HCT116 (cell line): ENCODE results near the gene SEC22C. TPM values are rescaled to one million over a fixed set of nuclear protein-coding genes. Genes with fewer than 3 reads are reported as not detected.

Experiments
- ATAC-seq: fragments of 200-7000 bp; cut with Tn5 transposase; 2 replicates; pipeline ENCODE4 v1.9.1; 2020; ENCODE audit warnings: mild to moderate bottlenecking, moderate library complexity
- BruUV-seq: library from RNA; stranded (reverse); fragments of 400-500 nt; replicated peaks from 2 replicates; lab custom pipeline; 2021; lab: Mats Ljungman, UMichigan
- CTCF ChIA-PET: fragments of 300-600 bp; sonication (Branson Sonifier 250); formaldehyde crosslinking; loops from one replicate; lab custom pipeline; 2021; ENCODE audit warnings: antibody characterized with exemption; lab: Charles Lee
- POLR2A ChIA-PET: fragments of 300-600, 350-600 bp; sonication (Branson Sonifier 250); formaldehyde crosslinking; loops from one replicate; lab custom pipeline; 2021; ENCODE audit warnings: antibody characterized with exemption; lab: Charles Lee
- RAD21 ChIA-PET, 2 experiments: fragments of 300-600 bp; sonication (Branson Sonifier 250); formaldehyde crosslinking; loops; one replicate each; lab custom pipeline; 2023; ENCODE audit warnings: low total read pairs in 2 of 2; ENCODE audit not compliant: uncharacterized antibody in 2 of 2, unreplicated experiment in 2 of 2, low non-redundant PET in 1 of 2; lab: Charles Lee
- DNase-seq: peaks from one replicate; pipeline ENCODE4 v3.0.0-alpha.2; 2010; ENCODE audit warnings: low read depth, low spot score
- H2AFZ ChIP-seq: fragments of 200-600 bp; shearing (Covaris generic), sonication (generic); 2 replicates; pipeline ENCODE4 v1.6.1; 2017; ENCODE audit warnings: low read depth, mixed run types, mixed read lengths, antibody characterized with exemption, low read length; ENCODE audit not compliant: poor library complexity, severe bottlenecking
- H3K27ac ChIP-seq: 2 replicates; pipeline ENCODE4 v1.5.1; 2012; ENCODE audit warnings: low read depth, low read length
- H3K27me3 ChIP-seq: fragments of 200-600 bp; sonication (generic); 2 replicates; pipeline ENCODE4 v1.6.1; 2016; ENCODE audit warnings: mixed run types, low read length, mixed read lengths; ENCODE audit not compliant: insufficient read depth
- H3K36me3 ChIP-seq, 2 experiments: fragments of 200-500 bp in 1 of 2; fragments of 200-600 bp in 1 of 2; sonication (Bioruptor generic) in 1 of 2; sonication (generic) in 1 of 2; 2 replicates each; pipeline versions ENCODE4 v1.5.1 to v1.6.1; 2014 to 2016; ENCODE audit warnings: low read length in 2 of 2, inconsistent platforms in 1 of 2, mixed read lengths in 1 of 2, mixed run types in 1 of 2; ENCODE audit not compliant: insufficient read depth in 2 of 2, control insufficient read depth in 1 of 2
- H3K4me1 ChIP-seq, 2 experiments: fragments of 200-600 bp in 1 of 2; sonication (generic) in 1 of 2; 2 replicates each; pipeline versions ENCODE4 v1.5.1 to v1.6.1; 2012 to 2017; ENCODE audit warnings: low read length in 2 of 2, inconsistent platforms in 1 of 2, mild to moderate bottlenecking in 1 of 2, mixed read lengths in 1 of 2, mixed run types in 1 of 2, moderate library complexity in 1 of 2; ENCODE audit not compliant: insufficient read depth in 2 of 2, control insufficient read depth in 1 of 2
- H3K4me2 ChIP-seq: fragments of 200-600 bp; sonication (generic); 2 replicates; pipeline ENCODE4 v1.6.1; 2017; ENCODE audit warnings: mixed run types, low read length, mixed read lengths
- H3K4me3 ChIP-seq, 2 experiments: fragments of 200-600 bp in 1 of 2; sonication (generic) in 1 of 2; replicated peaks in 1 of 2; 2 replicates each; pipeline ENCODE4 v1.5.1; 2011 to 2016; ENCODE audit warnings: low read length in 2 of 2, control low read depth in 1 of 2, low read depth in 1 of 2, mild to moderate bottlenecking in 1 of 2, mixed read lengths in 1 of 2, mixed run types in 1 of 2
- H3K79me2 ChIP-seq: fragments of 200-600 bp; sonication (generic); 2 replicates; pipeline ENCODE4 v1.6.1; 2017; ENCODE audit warnings: mild to moderate bottlenecking, mixed run types, low read length, moderate library complexity, mixed read lengths; ENCODE audit not compliant: insufficient read depth
- H3K9ac ChIP-seq: fragments of 200-600 bp; sonication (generic); 2 replicates; pipeline ENCODE4 v1.6.1; 2016; ENCODE audit warnings: low read length, mixed read lengths
- H3K9me2 ChIP-seq: fragments of 200-600 bp; sonication (generic), shearing (Covaris generic); 2 replicates; pipeline ENCODE4 v1.6.1; 2017; ENCODE audit warnings: mixed run types, mild to moderate bottlenecking, moderate library complexity; ENCODE audit not compliant: insufficient read depth
- H3K9me3 ChIP-seq, 2 experiments: fragments of 200-500 bp in 1 of 2; fragments of 200-600 bp in 1 of 2; sonication (Bioruptor generic) in 1 of 2; sonication (generic) in 1 of 2; 2 replicates each; pipeline ENCODE4 v1.6.1; 2014 to 2017; ENCODE audit warnings: low read length in 2 of 2, mixed read lengths in 2 of 2, inconsistent platforms in 1 of 2, low read depth in 1 of 2, mild to moderate bottlenecking in 1 of 2, mixed run types in 1 of 2, moderate library complexity in 1 of 2; ENCODE audit not compliant: control insufficient read depth in 1 of 2, insufficient read depth in 1 of 2
- H4K20me1 ChIP-seq: fragments of 200-600 bp; sonication (generic), shearing (Covaris generic); 2 replicates; pipeline ENCODE4 v1.6.1; 2017; ENCODE audit warnings: mixed run types, mild to moderate bottlenecking, moderate library complexity; ENCODE audit not compliant: insufficient read depth
- ATF3 ChIP-seq: IDR thresholded peaks from 2 replicates; pipeline ENCODE4 v1.6.1; 2012
- CBX3 ChIP-seq: IDR thresholded peaks from 2 replicates; pipeline ENCODE4 v1.6.1; 2012; ENCODE audit warnings: low read depth
- CEBPB ChIP-seq: IDR thresholded peaks from 2 replicates; pipeline ENCODE4 v1.6.1; 2012; ENCODE audit warnings: low read depth
- CTCF ChIP-seq, 3 experiments: fragments of 200-600 bp in 1 of 3; sonication (generic) in 1 of 3; IDR thresholded peaks in 2 of 3; conservative IDR thresholded peaks in 1 of 3; 2 replicates each; pipeline ENCODE4 v1.5.1; 2012 to 2017; ENCODE audit warnings: low read depth in 2 of 3, low read length in 2 of 3, antibody characterized with exemption in 1 of 3, borderline replicate concordance in 1 of 3, control low read depth in 1 of 3, mild to moderate bottlenecking in 1 of 3, mixed read lengths in 1 of 3, mixed run types in 1 of 3, moderate library complexity in 1 of 3; ENCODE audit not compliant: insufficient read depth in 1 of 3
- ELF1 ChIP-seq: IDR thresholded peaks from 2 replicates; pipeline ENCODE4 v1.6.1; 2012; ENCODE audit warnings: low read depth, borderline replicate concordance
- FOSL1 ChIP-seq: IDR thresholded peaks from 2 replicates; pipeline ENCODE4 v1.6.1; 2012; ENCODE audit warnings: low read depth
- MAX ChIP-seq: IDR thresholded peaks from 2 replicates; pipeline ENCODE4 v1.6.1; 2012
- SIN3A ChIP-seq: IDR thresholded peaks from 2 replicates; pipeline ENCODE4 v1.6.1; 2012; ENCODE audit warnings: low read depth
- TCF7L2 ChIP-seq: IDR thresholded peaks from 2 replicates; pipeline ENCODE4 v1.7.0; 2011; ENCODE audit warnings: borderline replicate concordance, inconsistent platforms; ENCODE audit not compliant: insufficient read depth, insufficient read length; ENCODE audit errors: extremely low read depth
- ZBTB33 ChIP-seq: IDR thresholded peaks from 2 replicates; pipeline ENCODE4 v1.6.1; 2011; ENCODE audit warnings: mild to moderate bottlenecking, low read length, moderate library complexity; ENCODE audit not compliant: insufficient replicate concordance; ENCODE audit errors: extremely low read depth
- intact Hi-C: fragments of 100-400 bp; cut with micrococcal nuclease; formaldehyde crosslinking; loops from 2 replicates; pipeline ENCODE4 v1.10.0; 2022
- total RNA-seq: library from RNA; stranded (reverse); gene quantifications from one replicate; pipeline ENCODE4 v1.2.1, GENCODE V29; 2021; ENCODE audit not compliant: unreplicated experiment

Gene SEC22C
- total RNA-seq, 1 experiment from 2014 or later = 43.4 TPM

GRCh38 chr3:42530073-42530472, 51.7 kb downstream of the SEC22C start:
- no peak for TF ChIP-seq SIN3A
- no peak for TF ChIP-seq CEBPB
- no peak for TF ChIP-seq ZBTB33
- TF ChIP-seq MAX = no peak
- TF ChIP-seq CBX3 = no peak
- TF ChIP-seq FOSL1 = no peak
- no peak for TF ChIP-seq ELF1
- TF ChIP-seq ATF3 = no peak
- no peak for TF ChIP-seq TCF7L2
- TF ChIP-seq CTCF (IDR thresholded peaks at IDR 0.05 in 2 of 3, conservative IDR thresholded peaks at IDR 0.05 in 1 of 3; ENCODE audit: borderline replicate concordance in 1 of 3, insufficient read depth in 1 of 3, low read depth in 2 of 3, low read length in 2 of 3) = no peak
- H3K9ac ChIP-seq = no peak overlapping the region
- no peak overlapping the region for H3K4me2 ChIP-seq
- H3K36me3 ChIP-seq = no peaks in the 10 kb centered on the region
- no TSS peak for BruUV-seq
- H3K79me2 ChIP-seq = no peaks in the 10 kb centered on the region
- H4K20me1 ChIP-seq = no peaks in the 10 kb centered on the region
- ChIA-PET CTCF (no interaction called here), POLR2A (no interaction called here), RAD21 (no interaction called here)
- H3K9me3 ChIP-seq = no peaks in the 10 kb centered on the region
- DNase-seq (no peak), ATAC-seq (no peak)
- intact Hi-C loops = no loop called here
- H3K4me3 ChIP-seq = no peak overlapping the region
- H2AFZ ChIP-seq = no peak overlapping the region
- no peak overlapping the region for H3K27ac ChIP-seq
- no peaks in the 10 kb centered on the region for H3K9me2 ChIP-seq
- peaks cover 3 to 5% of the 10 kb centered on the region in 2 experiments; a peak in 2 of 4 replicates for H3K4me1 ChIP-seq
- no peaks in the 10 kb centered on the region for H3K27me3 ChIP-seq
